CD1c-positive myeloid dendritic cell (primary cell): ENCODE data around the gene KCNT1.
"Not testable (repeated sequence)": the region's sequence is repeated elsewhere in the genome, so short reads cannot be mapped to it uniquely, and the experiment has no call there.

Experiments used
- DNase-seq: peaks from one replicate; pipeline ENCODE4 v3.0.0-alpha.2; 2016; ENCODE audit errors: extremely low spot score

KCNT1 gene

DNA sequence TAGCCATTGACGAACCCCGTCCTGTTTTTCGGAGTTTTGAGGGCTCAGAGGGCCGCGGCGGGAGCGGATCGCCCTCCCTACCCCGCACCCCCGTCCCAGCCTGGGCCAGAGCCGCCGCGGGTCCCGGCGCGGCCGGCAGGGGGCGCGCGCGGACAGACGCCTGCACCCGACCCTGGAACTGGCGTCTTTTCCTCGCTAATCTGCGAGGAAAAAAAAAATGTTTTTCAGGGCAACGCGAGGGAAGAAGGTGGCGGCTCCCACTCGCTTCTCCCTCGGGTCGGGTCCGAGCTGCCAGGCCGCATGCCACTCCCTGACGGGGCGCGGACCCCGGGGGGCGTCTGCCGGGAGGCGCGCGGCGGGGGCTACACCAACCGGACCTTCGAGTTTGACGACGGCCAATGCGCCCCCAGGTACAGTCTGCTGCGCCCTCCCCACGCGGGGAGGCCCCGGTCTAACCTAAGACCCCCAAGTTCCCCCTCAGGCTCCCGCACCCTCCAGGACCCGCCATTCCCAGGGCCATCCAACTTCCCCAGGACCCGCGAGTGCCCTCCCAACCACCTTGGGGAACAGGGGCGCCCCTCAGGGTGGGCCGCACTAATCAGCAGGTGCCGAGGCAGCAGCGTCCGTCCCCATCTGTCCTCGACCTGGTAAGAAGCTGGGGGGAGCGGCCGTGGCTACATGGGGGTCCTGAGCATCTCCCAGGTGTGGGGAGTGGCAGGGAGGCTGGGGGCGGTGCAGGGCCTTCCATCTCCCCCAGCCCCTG is at the start of gene KCNT1:
Gene KCNT1, plus strand, starts transcription at position 227 of the 763 bp plus-strand sequence. Its CDS starts 74 bp downstream, at position 301.
- peak; percentile 52 for DNase-seq

GRCh38 chr9:135655317-135655716 is 46.7 kb upstream of the KCNT1 start:
- DNase-seq, result no peak

GRCh38 chr9:135657416-135657815 is 44.6 kb upstream of the KCNT1 start:
- DNase-seq, result no peak

DNA sequence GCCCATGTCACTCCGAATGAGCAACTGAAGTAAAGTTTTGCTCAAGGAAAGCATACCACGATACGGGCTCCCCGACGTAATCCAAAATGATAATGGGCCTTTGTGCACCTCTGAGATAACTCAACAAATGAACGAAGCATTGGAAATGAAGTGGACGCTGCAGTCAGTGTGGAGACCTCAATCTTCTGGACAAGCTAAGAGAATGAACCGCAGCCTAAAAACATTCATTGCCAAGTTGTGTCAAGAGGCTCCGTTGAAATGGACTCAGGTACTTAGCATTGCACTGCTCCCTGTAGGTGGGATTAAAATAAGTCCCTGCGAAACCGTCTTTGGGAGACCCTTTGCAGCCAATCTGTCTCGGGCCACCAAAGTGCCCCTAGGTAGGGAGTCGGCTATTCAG is 42.7 kb upstream of the KCNT1 start:
- DNase-seq, result no peak

GRCh38 chr9:135660407-135660806 is 41.6 kb upstream of the KCNT1 start:
- DNase-seq, result no peak

DNA sequence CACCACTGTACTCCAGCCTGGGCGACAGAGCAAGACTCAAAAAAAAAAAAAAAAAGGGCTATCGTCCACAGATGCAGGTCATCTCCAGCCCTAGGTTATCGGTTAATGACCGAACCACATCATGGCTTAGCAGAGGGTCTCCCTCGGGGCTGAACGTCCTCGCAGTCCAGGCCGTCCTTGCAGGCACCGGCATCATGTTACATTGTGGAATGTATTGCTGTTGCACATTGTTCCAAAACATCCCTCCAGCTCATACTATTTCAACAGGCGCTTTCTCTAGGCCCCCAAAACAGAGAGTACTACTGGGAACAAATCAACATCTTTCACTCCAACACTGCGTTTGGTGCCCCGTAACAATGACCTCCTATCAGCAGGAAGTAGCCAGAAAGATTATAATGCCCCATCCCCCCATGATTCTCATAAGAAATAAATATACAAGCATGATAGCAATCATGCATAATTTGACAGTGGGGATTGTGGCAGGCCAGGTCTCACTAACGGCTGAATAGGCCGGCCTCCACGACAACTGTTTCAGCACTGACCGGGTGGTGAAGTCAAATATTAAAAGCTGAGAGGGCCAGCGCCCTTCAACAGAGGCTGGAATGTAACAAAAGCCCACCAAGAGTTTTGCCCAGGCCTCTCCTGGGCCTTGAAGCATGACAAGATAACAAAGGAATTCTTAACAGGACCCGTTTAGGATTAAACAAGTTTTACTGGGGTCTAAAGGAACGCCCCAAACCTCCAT is 40.0 kb upstream of the KCNT1 start:
- DNase-seq, result no peak

DNA sequence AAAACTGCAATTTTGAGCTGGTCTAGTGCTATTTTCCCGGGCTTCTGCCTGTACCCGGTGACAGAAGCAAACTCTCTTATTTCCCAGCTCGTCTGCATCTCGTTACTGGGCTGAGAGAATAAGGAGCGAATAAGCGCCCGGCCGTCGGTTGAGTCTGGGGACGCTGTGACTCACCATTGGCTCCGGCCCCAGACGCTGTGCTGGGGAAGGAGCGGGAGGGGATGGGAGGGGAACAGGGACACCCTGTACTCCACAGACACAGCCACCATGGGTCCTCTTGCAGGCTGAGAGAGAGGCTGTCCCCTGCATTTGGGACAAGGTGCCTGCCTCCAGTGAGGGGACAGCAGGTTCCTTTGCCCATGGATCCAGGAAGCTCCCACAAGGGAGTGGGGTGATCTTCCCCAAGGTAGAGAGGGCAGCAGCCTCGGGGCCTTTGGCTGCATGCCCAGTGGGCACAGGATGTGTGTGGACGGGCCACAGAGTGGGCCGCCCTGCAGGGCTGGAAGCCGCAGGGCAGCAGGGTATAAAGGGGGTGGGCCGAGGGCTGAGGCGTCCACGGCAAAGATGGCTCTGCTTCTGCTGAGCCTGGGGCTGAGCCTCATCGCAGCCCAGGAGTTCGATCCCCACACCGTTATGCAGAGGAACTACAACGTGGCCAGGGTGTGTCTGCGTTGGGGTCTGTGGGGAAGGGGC is 39.1 kb upstream of the KCNT1 start, which contains the start of gene LCN9:
Gene LCN9, plus strand, starts transcription at position 552 of the 693 bp plus-strand sequence. Its CDS starts 13 bp downstream, at position 565.
- DNase-seq, result no peak

- DNase-seq, result no peak
Observed at GRCh38 chr9:135663451-135663770, 38.6 kb upstream of the KCNT1 start.

DNA sequence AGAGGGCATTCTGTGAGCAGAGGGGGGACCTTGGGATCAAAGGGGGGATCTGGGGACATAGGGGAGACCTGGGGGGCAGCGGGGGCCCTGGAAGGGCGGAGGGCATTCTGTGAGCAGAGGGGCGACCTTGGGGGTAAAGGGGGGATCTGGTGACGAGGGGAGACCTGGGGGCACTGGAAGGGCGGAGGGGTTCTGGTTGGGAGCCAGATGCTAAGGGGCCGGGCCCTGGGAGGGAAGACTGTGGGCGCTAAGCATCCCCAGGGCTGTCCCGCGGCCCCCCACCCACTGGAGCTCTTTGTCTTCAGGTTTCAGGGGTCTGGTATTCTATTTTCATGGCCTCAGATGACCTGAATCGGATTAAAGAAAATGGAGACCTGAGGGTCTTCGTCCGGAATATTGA is 38.1 kb upstream of the KCNT1 start:
- DNase-seq, result no peak

GRCh38 chr9:135664266-135664665 is 37.7 kb upstream of the KCNT1 start:
- DNase-seq, result no peak

- DNase-seq, result no peak
Observed at GRCh38 chr9:135664801-135665794, 36.9 kb upstream of the KCNT1 start.

DNA sequence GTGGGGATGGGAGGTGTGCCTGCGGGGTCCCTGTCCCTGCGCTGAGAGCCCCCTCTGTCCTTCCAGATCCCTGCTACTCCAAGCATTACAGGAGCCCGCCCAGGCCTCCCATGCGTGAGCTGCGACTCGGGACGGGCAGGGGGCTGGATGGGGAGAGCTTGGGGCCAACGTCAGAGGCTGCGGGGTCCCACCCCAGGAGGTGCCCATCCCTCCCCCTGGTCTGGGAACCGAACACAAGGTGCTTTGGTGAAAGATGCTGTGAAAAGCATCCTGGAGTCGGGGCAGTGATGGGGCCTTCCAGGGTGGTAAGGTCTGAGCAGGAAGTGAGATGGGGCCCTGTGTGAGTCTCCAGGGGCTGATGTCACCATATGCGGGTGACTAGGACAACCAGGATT is 36.2 kb upstream of the KCNT1 start:
- DNase-seq, result no peak

GRCh38 chr9:135666534-135667462 is 35.2 kb upstream of the KCNT1 start:
- DNase-seq, result no peak

- no peak for DNase-seq
Observed at GRCh38 chr9:135667463-135668001, 34.5 kb upstream of the KCNT1 start.

GRCh38 chr9:135669018-135669417 is 33.0 kb upstream of the KCNT1 start:
- not testable (repeated sequence) for DNase-seq

GRCh38 chr9:135669616-135670285 is 32.2 kb upstream of the KCNT1 start:
- no peak for DNase-seq

GRCh38 chr9:135670721-135671590 is 31.0 kb upstream of the KCNT1 start:
- no peak for DNase-seq

GRCh38 chr9:135671591-135672041 is 30.4 kb upstream of the KCNT1 start:
- DNase-seq, result no peak
